ENCODE measurements around the gene COPG2.

The COPG2 gene

DNA sequence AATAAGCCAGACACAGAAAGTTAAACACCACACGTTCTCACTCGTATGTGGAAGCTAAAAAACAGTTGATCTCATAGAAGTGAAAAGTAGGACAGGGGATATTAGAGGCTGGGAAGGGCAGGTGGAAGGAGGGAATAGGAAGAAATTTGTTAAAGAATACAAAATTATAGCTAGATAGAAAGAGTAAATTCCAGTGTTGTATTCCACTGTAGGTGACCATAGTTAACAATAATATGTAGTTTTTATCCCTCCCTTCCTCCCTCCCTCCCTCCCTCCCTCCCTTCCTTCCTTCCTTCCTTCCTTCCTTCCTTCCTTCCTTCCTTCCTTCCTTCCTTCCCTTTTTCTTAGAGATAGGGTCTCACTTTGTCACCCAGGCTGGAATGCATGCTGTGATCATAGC lies 196.6 kb downstream of the COPG2 start:
- no peak for DNase-seq (ENCODE audit: low read depth)

DNA sequence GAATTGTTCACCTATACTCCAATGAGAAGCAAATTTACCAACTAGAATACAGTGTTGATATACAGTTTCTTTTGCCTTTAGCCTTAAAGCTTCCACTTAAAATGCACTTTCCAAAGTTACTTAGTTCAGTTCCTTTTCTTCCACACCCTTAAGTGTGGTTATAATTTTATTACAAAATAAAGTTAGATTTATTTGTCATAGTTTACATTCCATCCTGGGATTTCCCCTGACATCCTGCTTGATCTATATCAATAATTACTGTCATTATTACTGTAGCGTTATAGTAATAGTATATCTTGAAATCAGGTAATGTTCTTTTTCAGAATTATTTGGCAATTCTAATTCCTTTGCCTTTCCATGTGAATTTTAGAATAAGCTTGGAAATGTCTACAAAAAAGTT lies 199.9 kb downstream of the COPG2 start:
- DNase-seq (ENCODE audit: low read depth), result no peak

DNA sequence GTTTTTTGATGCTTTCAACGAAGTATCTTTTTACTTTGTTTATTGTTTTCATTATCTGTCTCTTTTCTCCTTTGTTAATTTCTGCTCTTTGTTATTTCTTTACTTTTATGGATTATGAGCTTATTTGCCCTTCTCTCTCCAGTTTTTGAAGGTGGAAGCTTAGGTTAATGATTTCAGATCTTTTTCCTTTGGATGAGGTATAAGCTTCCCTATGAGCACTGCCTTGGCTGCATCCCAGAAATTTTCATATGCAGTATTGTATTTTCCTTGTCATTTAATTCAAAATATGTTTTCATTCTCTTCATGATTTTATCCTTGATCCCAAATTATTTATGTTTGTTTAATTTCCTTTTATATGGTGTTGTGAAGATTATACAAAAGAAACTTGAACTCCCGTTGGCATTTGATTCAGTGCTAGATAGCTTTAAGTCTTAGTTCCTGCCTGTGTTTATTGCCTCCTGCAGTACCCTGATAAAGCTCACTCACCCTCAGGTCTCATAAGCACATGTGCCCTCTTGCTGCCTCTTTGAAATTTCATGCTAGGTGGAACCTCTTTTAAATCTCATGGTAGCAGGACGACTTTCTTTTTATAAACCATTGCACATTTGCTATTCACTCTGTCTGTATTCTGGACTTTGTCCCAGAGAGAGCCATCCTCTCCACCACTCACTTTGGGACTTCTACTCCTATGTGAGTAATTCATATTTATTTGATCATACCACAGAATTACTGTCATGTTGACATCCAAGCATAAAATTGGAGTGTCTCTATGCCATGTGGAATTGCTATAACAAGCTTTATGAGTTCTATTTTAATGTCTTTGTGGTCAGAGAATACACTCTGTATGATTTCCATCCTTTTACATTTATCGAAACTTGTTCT lies 204.8 kb downstream of the COPG2 start:
- DNase-seq (ENCODE audit: low read depth), result no peak

DNA sequence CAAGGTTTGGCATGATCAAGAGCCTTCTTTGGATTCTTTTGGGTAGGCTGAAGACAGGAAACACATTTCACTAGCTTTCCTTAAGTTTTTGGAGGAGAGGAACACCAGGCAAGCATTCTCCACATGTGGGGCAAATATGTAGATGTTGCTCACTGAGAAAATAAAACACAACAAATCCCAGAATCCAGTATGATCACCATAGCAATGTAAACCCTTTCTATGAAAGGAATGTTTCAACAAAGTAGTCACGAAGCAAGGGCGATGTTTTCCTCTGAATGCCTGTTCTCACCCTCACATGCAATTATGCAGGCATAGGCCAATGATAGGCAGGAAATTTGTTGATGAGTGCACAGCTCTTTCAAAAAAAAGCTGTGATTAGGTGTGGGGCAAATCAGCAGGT lies 207.3 kb downstream of the COPG2 start:
- DNase-seq (ENCODE audit: low read depth), result no peak

DNA sequence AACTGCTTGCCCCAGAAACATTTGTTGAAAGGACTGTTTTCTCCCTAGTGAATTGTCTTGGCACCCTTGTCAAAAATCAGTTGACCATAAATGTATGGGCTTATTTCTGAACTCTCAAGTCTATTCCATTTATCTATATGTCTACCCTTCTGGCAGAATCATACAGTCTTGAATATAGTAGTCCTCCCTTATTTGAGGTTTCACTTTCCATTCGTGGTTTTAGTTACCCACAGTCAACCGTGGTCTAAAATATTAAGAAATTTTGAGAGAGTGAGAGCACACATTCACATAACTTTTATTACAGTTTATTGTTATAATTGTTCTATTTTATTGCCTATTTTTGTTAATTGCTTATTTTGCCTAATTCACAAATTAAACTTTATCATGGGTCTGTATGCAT lies 210.3 kb downstream of the COPG2 start:
- no peak for DNase-seq (ENCODE audit: low read depth)
